HT1080 (cell line): ENCODE results near the gene PLGLB2. TPM values are rescaled to one million over a fixed set of nuclear protein-coding genes. Genes with fewer than 3 reads are reported as not detected.
"Not testable (repeated sequence)": the region's sequence is repeated elsewhere in the genome, so short reads cannot be mapped to it uniquely, and the experiment has no call there.

Source experiments
- DNase-seq: peaks from one replicate; pipeline ENCODE4 v3.0.0-alpha.2; 2015; ENCODE audit warnings: low read depth
- polyA plus RNA-seq, 2 experiments: library from polyadenylated mRNA; depleted of rRNA; stranded (reverse); fragments of >200 nt; gene quantifications; 2 replicates each; pipeline ENCODE4 v1.2.3, GENCODE V29; 2015
- total RNA-seq: library from RNA; depleted of rRNA; stranded (reverse); fragments of >200 nt; shearing (Covaris generic); gene quantifications from 2 replicates; pipeline ENCODE4 v1.2.3, GENCODE V29; 2014; rRNA removed

PLGLB2 gene
- 0.26 TPM in 1 of 2 replicates, not detected in the other for total RNA-seq
- 0.03 TPM in 1 of 2 replicates, not detected in the other for polyA plus RNA-seq (2015; cell fraction: cytosol; rRNA removed)
- 2.0 and 2.3 TPM in 2 replicates for polyA plus RNA-seq (2015; cell fraction: nucleus; rRNA removed)

DNA sequence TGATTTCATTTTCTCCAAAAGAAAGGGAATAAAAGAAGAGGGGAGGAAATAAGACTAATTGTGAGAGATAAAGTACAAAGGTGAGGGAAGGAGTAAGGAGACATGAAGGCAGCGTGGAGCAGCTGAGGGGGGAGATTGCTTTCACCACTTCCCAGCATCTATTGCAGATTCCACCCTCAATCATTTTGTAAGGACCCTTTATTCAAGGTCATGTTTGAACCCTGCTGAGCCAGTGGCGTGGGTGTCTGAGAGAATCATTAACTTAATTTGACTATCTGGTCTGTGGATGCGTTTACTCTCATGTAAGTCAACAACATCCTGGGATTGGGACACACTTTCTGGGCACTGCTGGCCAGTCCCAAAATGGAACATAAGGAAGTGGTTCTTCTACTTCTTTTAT, at the start of gene PLGLB2:
PLGLB2 (plus strand) TSS at position 297 of the 400 bp plus-strand sequence; CDS start at position 364, 67 bp downstream.
- DNase-seq, result not testable (repeated sequence)

DNA sequence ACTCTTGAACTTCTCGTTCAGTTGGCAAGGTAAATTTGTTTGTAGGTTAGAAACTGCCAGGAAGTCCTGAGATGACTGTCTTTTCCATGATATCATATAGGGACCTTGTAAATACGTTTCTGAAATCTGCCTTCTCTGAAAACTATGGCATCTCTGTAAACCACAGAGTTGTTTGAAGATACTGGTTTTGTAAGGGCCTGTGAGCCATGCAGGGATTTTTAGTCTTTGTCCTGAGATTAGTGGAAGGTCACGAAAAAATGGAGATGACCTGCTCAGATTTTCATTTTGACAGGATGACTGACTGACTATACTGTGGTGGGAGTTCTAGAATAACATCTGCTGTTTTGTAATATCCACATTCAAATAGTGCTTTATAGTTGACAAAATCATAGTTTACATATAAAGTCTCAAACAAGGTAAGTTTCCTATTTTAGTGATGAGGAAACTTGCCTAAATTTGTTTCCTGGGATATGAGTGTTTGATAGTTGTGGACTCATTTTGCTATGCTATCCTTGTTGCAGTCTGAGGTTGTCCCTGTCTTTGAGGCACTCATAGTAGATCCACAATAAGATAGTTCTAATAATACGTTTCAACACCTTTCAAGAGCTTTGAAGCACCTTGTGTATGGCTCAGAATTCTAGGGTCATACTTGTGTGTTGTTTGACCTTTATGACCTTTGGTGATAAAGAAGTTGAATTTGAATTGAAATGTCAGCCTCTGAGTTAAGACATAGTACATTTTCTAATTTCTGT, 43.1 kb upstream of the PLGLB2 start:
- DNase-seq, result not testable (repeated sequence)

- not testable (repeated sequence) for DNase-seq
These were observed 39.5 kb upstream of the PLGLB2 start for GRCh38 chr2:87708368-87708767.

DNA sequence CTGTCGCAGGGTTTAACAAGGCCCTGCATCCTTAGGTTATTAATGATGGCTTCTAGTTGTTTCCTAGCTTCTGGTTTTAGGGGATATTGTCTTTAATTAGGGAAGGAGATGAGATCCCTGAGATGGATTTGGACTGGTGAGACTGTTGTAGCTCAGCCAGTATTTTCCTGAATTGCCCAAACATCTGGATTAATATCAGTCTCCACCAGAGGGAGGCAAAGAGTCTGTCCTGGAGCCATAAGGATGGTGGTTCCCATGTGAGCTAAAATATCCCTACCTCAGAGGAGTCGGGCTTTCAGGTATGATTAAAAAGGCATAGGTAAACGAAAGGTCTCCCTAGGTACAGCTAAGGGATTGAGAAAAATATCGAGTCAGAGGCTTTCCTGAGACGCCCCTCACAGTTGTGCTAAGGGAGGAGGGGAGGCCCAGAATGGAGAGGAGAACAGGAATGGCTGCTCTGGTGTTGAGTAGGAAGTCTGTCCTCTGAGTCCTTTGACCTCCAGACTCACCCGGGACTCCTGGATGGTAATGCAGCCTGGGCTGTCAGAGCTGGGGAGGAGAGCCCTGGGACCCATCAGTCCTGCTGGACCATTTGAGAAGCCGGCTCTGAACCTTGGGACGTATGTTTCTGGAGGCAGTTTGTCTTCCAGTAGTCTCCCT, 19.8 kb upstream of the PLGLB2 start:
- not testable (repeated sequence) for DNase-seq

- DNase-seq, result not testable (repeated sequence)
These were observed 7.0 kb upstream of the PLGLB2 start for GRCh38 chr2:87740928-87741327.

DNA sequence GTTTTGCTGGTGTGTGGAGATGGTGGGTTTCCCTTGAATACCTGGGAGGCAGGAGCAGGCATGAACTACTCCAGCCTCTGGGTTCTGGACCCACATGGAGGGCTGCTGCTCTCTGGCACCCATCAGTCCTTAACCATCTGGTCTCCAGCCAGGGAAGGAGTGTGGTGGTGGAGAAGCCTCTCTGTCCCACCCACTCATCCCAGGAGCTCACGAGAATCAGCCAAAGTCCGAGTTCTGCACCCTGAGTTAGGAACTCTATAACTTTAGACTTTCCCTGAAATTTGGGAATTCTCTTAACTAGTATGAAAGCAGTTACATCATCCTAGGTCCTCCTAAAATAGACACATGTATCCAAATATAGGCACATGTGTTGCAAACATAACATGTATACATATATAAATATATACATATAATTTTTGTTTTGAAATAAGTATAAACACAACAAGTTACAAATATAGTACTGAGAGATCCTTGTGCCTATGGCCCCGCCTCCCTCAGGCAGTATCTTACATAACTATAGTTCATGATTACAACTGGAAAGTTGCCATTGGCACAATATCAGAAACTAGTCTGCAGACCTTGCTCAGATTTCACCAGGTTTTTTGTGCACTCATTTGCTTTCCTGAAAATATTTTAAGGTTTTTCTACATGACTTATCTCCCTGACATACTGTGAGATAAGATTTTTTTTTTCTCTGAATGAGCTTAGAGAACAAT, 5.3 kb upstream of the PLGLB2 start:
- not testable (repeated sequence) for DNase-seq

- not testable (repeated sequence) for DNase-seq
These were observed 4.2 kb upstream of the PLGLB2 start for GRCh38 chr2:87743638-87744037.

DNA sequence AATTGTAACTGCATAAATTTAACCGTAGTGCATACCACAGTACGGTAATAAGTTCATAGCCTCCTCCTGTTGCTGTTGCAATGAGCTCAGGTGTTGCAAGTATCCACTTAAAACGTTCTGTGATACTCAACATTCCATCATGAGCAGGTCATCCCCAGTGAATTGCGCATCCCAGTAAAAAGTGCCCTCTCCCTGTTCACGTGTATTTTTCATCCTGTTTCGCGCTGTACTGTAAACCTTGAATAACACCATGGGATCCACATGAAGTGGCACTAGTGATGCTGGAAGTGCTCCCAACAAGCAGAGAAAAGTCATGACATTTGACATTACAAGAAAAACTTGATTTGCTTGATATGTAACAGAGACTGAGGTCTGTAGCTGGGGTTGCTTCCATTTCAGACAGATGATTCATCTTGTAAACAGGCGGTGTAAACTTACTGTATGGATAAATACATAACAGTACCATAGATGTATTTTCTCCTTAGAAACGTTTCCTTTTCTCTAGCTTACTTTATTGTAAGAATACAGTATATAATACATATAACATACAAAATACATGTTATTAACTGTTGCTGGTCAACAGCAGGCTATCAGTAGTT, 2.4 kb upstream of the PLGLB2 start:
- DNase-seq, result not testable (repeated sequence)

- not testable (repeated sequence) for DNase-seq
These were observed 637 bp downstream of the PLGLB2 start for GRCh38 chr2:87748524-87748923.

DNA sequence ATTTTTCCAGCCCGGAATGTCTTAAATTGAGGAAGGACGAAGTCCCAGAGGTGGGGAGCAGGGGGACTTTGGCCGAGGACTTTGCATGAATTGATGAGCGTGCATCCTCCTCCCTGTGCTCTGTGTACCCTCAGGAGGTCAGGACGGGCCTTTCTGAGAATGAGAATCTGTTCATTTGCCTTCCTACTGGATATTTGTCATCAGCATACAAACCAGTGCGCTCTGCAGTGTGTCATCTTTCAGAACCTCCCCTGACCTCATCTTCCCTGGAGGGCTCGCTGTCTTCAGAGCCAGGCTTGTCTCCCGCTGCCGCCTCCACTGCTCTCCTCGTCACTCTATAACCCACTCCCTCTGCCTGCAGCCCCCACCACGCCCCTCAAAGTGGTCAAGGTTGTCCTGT, 2.7 kb downstream of the PLGLB2 start:
- not testable (repeated sequence) for DNase-seq

- DNase-seq, result not testable (repeated sequence)
These were observed 6.9 kb downstream of the PLGLB2 start for GRCh38 chr2:87754759-87755158.

Other genes with a start within 250 kb of the PLGLB2 start
- gene RGPD2, start 77.7 kb downstream of the PLGLB2 start, total RNA-seq, result 0.20 TPM in 1 of 2 replicates, not detected in the other